ENCODE data around the gene FBXO34. TPM values are rescaled to one million over a fixed set of nuclear protein-coding genes. Genes with fewer than 3 reads are reported as not detected.
A peak's percentile ranks its signal among the peaks of the same experiment; 100 is the strongest.

Gene FBXO34
- total and polyA plus RNA-seq, 4 experiments from 2014 or later = 33.8 to 44.1 (median 42.9) TPM

DNA sequence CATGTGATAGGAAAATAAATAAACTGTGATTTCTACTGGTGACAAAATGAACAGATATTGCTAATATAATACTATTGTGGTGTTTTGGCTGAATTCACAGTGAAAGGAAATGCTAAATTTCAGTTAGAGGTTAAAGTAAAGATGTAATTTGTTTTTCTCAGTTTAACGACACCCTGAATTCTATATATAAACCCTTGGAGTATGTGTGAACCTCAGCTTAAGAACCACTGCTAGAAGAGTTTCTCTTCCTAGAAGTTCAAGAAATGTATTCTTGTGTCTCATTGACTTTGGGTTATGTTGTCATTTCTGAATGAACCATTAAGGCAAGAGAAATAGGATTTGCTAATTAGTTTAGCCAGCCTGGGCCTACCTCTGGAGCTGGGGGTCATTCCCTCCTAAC lies 8.2 kb downstream of the FBXO34 start:
- ChIA-PET POLR2A (ENCODE audit: partially characterized antibody) (no interaction called here), CTCF (ENCODE audit: partially characterized antibody) (no interaction called here)
- peaks cover 4 to 15% of the 10 kb centered on the region in 2 donors for H3K36me3 Mint-ChIP-seq
- H3K27me3 ChIP-seq (ENCODE audit: insufficient read depth, low read length) = no peaks in the 10 kb centered on the region
- peak overlapping the region in 1 of 7 donors; percentile 39 for H3K27ac Mint-ChIP-seq
- no peak overlapping the region for H3K4me3 ChIP-seq (ENCODE audit: low read length in 2 of 2)
- H3K9me3 Mint-ChIP-seq = no peaks in the 10 kb centered on the region
- H3K27me3 Mint-ChIP-seq = no peaks in the 10 kb centered on the region
- H3K9me3 ChIP-seq (ENCODE audit: control insufficient read depth in 1 of 2, low read length in 2 of 2) = no peaks in the 10 kb centered on the region
- H3K27ac ChIP-seq (ENCODE audit: low read depth, low read length) = no peak overlapping the region
- intact Hi-C loops (cut with micrococcal nuclease) = no loop called here
- DNase-seq = no peak
- peaks cover 56 to 78% (median 62%) of the 10 kb centered on the region in 4 donors for H3K4me1 Mint-ChIP-seq
- H3K4me3 Mint-ChIP-seq = no peak overlapping the region
- H3K36me3 ChIP-seq (ENCODE audit: insufficient read depth, low read length) = no peaks in the 10 kb centered on the region
- peaks cover 46% of the 10 kb centered on the region for H3K4me1 ChIP-seq (ENCODE audit: insufficient read depth, low read length)

DNA sequence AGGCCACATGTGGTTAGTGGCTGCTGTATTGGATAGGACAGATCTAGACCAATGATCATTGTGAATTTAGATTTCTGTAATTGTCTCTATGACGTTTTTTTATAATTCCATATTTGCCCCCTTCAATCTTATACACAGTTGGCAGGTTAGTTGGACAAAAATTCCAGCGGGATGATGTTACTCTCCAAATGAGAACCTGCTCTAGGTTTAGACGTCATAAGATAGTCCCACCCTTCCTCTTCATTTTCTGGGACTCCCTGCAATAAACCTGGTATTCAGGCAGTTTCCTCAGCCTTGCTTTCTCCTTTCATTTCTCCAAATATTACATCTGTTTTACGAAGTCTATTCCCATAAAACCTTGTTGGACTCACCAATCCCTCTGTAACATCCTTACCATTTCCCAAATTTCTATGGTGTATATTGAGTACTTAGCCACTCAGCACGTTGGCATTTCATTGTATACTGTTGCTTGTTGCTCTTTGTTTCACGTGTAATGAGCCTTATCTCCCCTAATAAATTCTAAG lies 10.2 kb downstream of the FBXO34 start:
- H3K27ac Mint-ChIP-seq = peak overlapping the region in 1 of 7 donors; percentile 47
- POLR2A ChIA-PET (ENCODE audit: partially characterized antibody) = no interaction called here

DNA sequence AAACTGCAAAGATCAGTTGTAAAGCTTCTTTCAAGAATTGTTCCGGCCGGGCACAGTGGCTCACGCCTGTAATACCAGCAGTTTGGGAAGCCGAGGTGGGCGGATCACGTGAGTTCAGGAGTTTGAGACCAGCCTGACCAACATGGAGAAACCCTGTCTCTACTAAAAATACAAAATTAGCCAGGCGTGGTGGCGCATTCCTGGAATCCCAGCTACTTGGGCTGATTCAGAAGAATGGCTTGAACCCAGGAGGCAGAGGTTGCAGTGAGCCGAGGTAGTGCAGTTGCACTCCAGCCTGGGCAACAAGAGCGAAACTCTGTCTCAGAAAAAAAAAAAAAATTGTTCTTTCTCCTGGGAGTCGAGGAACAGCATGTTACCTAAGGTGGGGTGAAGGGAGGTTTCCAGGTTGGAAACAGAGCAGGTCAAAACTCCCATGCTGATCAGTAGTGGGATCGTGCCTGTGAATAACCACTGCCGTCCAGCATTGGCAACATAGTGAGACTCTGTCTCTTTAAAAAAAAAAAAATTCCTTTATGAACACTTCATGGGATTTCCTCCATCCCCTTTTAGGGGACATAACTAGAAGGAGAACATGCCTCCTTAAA lies 13.9 kb downstream of the FBXO34 start:
- Histone ChIP-seq H3K4me3 (ENCODE audit: low read length in 2 of 2) (no peak overlapping the region), H3K9me3 (ENCODE audit: control insufficient read depth in 1 of 2, low read length in 2 of 2) (no peaks in the 10 kb centered on the region), H3K36me3 (ENCODE audit: insufficient read depth, low read length) (no peaks in the 10 kb centered on the region), H3K27me3 (ENCODE audit: insufficient read depth, low read length) (no peaks in the 10 kb centered on the region), H3K27ac (ENCODE audit: low read depth, low read length) (no peak overlapping the region), H3K4me1 (ENCODE audit: insufficient read depth, low read length) (peaks cover 7% of the 10 kb centered on the region)
- DNase-seq = no peak
- peaks cover 4 to 16% of the 10 kb centered on the region in 2 donors for H3K36me3 Mint-ChIP-seq
- no peaks in the 10 kb centered on the region for H3K9me3 Mint-ChIP-seq
- no peaks in the 10 kb centered on the region for H3K27me3 Mint-ChIP-seq
- intact Hi-C loops (cut with micrococcal nuclease) = no loop called here
- CTCF ChIA-PET (ENCODE audit: partially characterized antibody) = interaction anchor here (0.7 to 2.7 kb wide), 2 partner anchors 14 to 52 kb away, joined by 3 to 22 read pairs; partner anchors contain the start of gene FBXO34
- peaks cover 41 to 65% (median 55%) of the 10 kb centered on the region in 4 donors for H3K4me1 Mint-ChIP-seq
- POLR2A ChIA-PET (ENCODE audit: partially characterized antibody) = interaction anchor here (0.5 kb wide), 1 partner anchor 133 kb away, joined by 3 read pairs; no protein-coding TSS in a partner anchor
- peak overlapping the region in 1 of 8 donors; percentile 17 for H3K4me3 Mint-ChIP-seq
- H3K27ac Mint-ChIP-seq = peak overlapping the region in 1 of 7 donors; percentile 33

More for the DNA sequence above, 10.2 kb downstream of the FBXO34 start:
- no peaks in the 10 kb centered on the region for H3K9me3 Mint-ChIP-seq
- intact Hi-C loops (cut with micrococcal nuclease) = no loop called here
- H3K27me3 Mint-ChIP-seq = no peaks in the 10 kb centered on the region
- no peak for DNase-seq
- CTCF ChIA-PET (ENCODE audit: partially characterized antibody) = interaction anchor here (1.6 kb wide), 2 partner anchors 11 to 68 kb away, joined by 3 to 5 read pairs; no protein-coding TSS in a partner anchor
- H3K9me3 ChIP-seq (ENCODE audit: control insufficient read depth in 1 of 2, low read length in 2 of 2) = no peaks in the 10 kb centered on the region
- H3K4me1 Mint-ChIP-seq = peaks cover 55 to 78% (median 64%) of the 10 kb centered on the region in 4 donors
- H3K27me3 ChIP-seq (ENCODE audit: insufficient read depth, low read length) = no peaks in the 10 kb centered on the region
- peaks cover 31% of the 10 kb centered on the region for H3K4me1 ChIP-seq (ENCODE audit: insufficient read depth, low read length)
- H3K4me3 Mint-ChIP-seq = no peak overlapping the region
- no peak overlapping the region for H3K4me3 ChIP-seq (ENCODE audit: low read length in 2 of 2)
- peaks cover 4 to 20% of the 10 kb centered on the region in 2 donors for H3K36me3 Mint-ChIP-seq
- no peak overlapping the region for H3K27ac ChIP-seq (ENCODE audit: low read depth, low read length)
- H3K36me3 ChIP-seq (ENCODE audit: insufficient read depth, low read length) = no peaks in the 10 kb centered on the region

DNA sequence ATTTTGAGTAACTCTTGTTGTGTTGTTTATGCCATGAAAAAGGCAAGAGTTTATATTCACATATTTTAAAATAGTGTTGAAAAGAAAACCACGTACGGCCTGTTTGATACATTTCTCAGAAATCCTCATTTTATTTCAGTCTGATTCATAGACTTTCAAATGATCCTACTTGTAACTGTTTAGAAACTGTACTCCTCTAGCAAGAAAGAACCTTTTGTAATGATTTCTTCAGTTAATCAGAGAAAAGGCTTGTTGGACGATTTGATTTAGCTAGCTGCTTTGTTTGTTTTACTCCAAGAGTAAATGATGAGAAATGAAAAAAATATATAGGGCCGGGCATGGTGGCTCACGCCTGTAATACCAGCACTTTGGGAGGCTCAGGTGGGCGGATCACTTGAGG lies 17.2 kb downstream of the FBXO34 start:
- intact Hi-C loops (cut with micrococcal nuclease) = no loop called here

DNA sequence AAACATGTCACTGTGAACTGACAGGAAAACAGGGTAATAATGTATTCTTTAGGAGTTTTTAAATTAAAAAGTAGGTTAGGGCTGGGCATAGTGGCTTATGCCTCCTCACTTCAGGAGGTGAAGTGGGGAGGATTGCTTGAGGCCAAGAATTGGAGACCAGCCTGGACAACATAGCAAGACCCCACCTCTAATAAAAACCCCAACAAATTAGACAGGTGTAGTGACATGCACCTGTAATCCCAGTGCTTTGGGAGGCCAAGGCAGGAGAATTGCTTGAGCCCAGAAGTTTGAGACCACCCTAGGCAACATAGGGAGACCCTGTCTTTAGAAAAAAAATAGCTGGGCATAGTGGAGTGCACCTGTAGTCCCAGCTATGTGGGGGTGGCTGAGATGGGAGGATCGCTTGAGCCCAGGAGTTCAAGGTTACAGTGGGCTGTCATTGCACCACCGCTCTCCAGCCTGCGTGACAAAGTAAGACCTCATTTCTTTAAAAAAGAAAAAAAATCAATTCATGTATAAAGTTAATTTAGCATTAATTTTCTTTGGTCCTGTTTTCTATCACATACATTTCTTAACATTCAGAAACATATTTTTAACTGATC lies 20.4 kb downstream of the FBXO34 start:
- no peaks in the 10 kb centered on the region for H3K27me3 ChIP-seq (ENCODE audit: insufficient read depth, low read length)
- H3K27ac Mint-ChIP-seq = peak overlapping the region in 3 of 7 donors; percentile 9 to 80 (median 71)
- no peaks in the 10 kb centered on the region for H3K36me3 ChIP-seq (ENCODE audit: insufficient read depth, low read length)
- peaks cover 34 to 67% (median 52%) of the 10 kb centered on the region in 4 donors for H3K4me1 Mint-ChIP-seq
- H3K36me3 Mint-ChIP-seq = no peaks in the 10 kb centered on the region
- no peaks in the 10 kb centered on the region for H3K27me3 Mint-ChIP-seq
- no peak overlapping the region for H3K27ac ChIP-seq (ENCODE audit: low read depth, low read length)
- peaks cover 20% of the 10 kb centered on the region for H3K4me1 ChIP-seq (ENCODE audit: insufficient read depth, low read length)
- intact Hi-C loops (cut with micrococcal nuclease) = no loop called here
- H3K4me3 ChIP-seq (ENCODE audit: low read length in 2 of 2) = no peak overlapping the region
- no peak overlapping the region for H3K4me3 Mint-ChIP-seq
- ChIA-PET POLR2A (ENCODE audit: partially characterized antibody) (interaction anchor here (1.1 to 1.2 kb wide), 2 partner anchors 20 to 41 kb away, joined by 3 to 5 read pairs; no protein-coding TSS in a partner anchor), CTCF (ENCODE audit: partially characterized antibody) (interaction anchor here (1.0 to 2.9 kb wide), 2 partner anchors 17 to 63 kb away, joined by 3 to 6 read pairs; no protein-coding TSS in a partner anchor)
- H3K9me3 ChIP-seq (ENCODE audit: control insufficient read depth in 1 of 2, low read length in 2 of 2) = no peaks in the 10 kb centered on the region
- H3K9me3 Mint-ChIP-seq = no peaks in the 10 kb centered on the region
- DNase-seq = no peak

More for the DNA sequence above, 17.2 kb downstream of the FBXO34 start:
- Mint-ChIP-seq H3K4me1 (peaks cover 34 to 62% (median 47%) of the 10 kb centered on the region in 4 donors), H3K36me3 (peaks cover 0 to 5% of the 10 kb centered on the region in 2 donors), H3K27me3 (no peaks in the 10 kb centered on the region), H3K9me3 (no peaks in the 10 kb centered on the region), H3K27ac (no peak overlapping the region), H3K4me3 (no peak overlapping the region)
- Histone ChIP-seq H3K4me3 (ENCODE audit: low read length in 2 of 2) (no peak overlapping the region), H3K27ac (ENCODE audit: low read depth, low read length) (no peak overlapping the region), H3K9me3 (ENCODE audit: control insufficient read depth in 1 of 2, low read length in 2 of 2) (no peaks in the 10 kb centered on the region), H3K27me3 (ENCODE audit: insufficient read depth, low read length) (no peaks in the 10 kb centered on the region), H3K36me3 (ENCODE audit: insufficient read depth, low read length) (no peaks in the 10 kb centered on the region), H3K4me1 (ENCODE audit: insufficient read depth, low read length) (peaks cover 4% of the 10 kb centered on the region)
- ChIA-PET POLR2A (ENCODE audit: partially characterized antibody) (interaction anchor here (0.9 kb wide), 1 partner anchor 10 kb away, joined by 3 read pairs; no protein-coding TSS in a partner anchor), CTCF (ENCODE audit: partially characterized antibody) (interaction anchor here (2.9 kb wide), 1 partner anchor 66 kb away, joined by 6 read pairs; no protein-coding TSS in a partner anchor)
- no peak for DNase-seq

DNA sequence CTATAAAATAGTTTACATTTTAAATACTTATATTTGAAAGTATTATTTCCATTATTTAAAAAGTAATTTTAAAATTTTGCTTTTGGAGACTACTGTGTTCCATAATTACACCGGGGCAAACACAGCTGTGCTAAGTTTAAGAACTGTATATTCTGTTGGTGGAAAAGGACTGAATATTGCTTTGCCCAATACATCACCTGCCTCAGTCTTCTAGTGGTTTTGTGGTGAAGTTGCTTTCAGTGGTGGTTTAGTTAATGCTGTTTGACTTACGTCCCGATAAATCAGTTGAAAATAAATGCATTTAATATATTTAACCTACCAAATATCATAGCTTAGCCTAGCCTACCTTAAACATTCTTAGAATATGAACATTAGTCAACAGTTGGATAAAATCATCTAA lies 23.4 kb downstream of the FBXO34 start:
- H3K27me3 ChIP-seq (ENCODE audit: insufficient read depth, low read length) = no peaks in the 10 kb centered on the region
- Mint-ChIP-seq H3K27me3 (no peaks in the 10 kb centered on the region), H3K27ac (peak overlapping the region in 5 of 7 donors; percentile 16 to 80 (median 37)), H3K36me3 (peaks cover 8 to 14% of the 10 kb centered on the region in 2 donors), H3K4me3 (peak overlapping the region in 4 of 8 donors; percentile 27 to 70 (median 34)), H3K4me1 (peaks cover 31 to 65% (median 51%) of the 10 kb centered on the region in 4 donors), H3K9me3 (no peaks in the 10 kb centered on the region)
- ChIA-PET POLR2A (ENCODE audit: partially characterized antibody) (no interaction called here), CTCF (ENCODE audit: partially characterized antibody) (interaction anchor here (1.1 kb wide), 1 partner anchor 49 kb away, joined by 3 read pairs; no protein-coding TSS in a partner anchor)
- DNase-seq = peak in 2 of 5 donors; percentile 9 to 20
- H3K27ac ChIP-seq (ENCODE audit: low read depth, low read length) = no peak overlapping the region
- H3K9me3 ChIP-seq (ENCODE audit: control insufficient read depth in 1 of 2, low read length in 2 of 2) = no peaks in the 10 kb centered on the region
- H3K4me1 ChIP-seq (ENCODE audit: insufficient read depth, low read length) = peaks cover 32% of the 10 kb centered on the region
- intact Hi-C loops (cut with micrococcal nuclease) = no loop called here
- H3K4me3 ChIP-seq (ENCODE audit: low read length in 2 of 2) = no peak overlapping the region
- no peaks in the 10 kb centered on the region for H3K36me3 ChIP-seq (ENCODE audit: insufficient read depth, low read length)

Measured in CD4-positive, alpha-beta memory T cell (primary cell).